MV-4-11 (cell line): Measurements from ENCODE around the gene ACD.

Experiments used
- DNase-seq: peaks from one replicate; lab custom pipeline; 2025; lab: John Stamatoyannopoulos, UW

Gene ACD

DNA sequence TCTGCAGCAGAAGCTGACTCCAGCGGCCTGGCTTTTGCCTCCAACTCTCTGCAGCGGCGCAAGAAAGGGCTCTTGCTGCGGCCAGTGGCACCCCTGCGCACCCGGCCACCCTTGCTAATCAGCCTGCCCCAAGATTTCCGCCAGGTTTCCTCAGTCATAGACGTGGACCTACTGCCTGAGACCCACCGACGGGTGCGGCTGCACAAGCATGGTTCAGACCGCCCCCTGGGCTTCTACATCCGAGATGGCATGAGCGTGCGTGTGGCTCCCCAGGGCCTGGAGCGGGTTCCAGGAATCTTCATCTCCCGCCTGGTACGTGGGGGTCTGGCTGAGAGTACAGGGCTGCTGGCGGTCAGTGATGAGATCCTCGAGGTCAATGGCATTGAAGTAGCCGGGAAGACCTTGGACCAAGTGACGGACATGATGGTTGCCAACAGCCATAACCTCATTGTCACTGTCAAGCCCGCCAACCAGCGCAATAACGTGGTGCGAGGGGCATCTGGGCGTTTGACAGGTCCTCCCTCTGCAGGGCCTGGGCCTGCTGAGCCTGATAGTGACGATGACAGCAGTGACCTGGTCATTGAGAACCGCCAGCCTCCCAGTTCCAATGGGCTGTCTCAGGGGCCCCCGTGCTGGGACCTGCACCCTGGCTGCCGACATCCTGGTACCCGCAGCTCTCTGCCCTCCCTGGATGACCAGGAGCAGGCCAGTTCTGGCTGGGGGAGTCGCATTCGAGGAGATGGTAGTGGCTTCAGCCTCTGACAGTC is 2.0 kb upstream of the ACD start:
- DNase-seq, result no peak

DNA sequence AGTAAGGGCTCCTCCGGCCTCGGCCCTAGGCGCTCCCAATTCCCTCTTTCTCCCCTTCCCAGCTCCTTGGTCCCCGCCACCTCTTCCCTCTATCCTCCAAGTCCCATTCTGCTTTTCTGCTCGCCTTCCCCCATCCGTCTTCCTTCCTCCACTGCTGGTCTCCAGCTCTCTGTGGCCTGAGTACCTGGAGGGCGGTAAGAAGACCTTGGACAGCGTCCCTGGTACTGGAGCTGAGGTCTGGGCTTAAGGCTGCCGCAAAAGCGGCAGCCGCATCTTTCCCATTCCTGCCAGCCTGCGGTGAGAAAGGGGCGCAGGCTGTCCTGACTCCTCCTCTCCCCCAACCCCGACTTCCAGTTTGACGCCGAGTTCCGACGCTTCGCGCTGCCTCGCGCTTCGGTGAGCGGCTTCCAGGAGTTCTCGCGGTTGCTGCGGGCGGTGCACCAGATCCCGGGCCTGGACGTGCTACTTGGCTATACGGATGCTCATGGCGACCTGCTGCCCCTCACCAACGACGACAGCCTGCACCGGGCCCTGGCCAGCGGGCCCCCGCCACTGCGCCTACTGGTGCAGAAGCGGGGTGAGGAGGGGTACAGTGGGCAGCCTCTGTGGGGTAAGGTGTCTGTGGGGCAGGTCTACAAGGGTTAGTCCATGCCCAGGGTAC is 1.2 kb upstream of the ACD start:
- peak; percentile 32 for DNase-seq

DNA sequence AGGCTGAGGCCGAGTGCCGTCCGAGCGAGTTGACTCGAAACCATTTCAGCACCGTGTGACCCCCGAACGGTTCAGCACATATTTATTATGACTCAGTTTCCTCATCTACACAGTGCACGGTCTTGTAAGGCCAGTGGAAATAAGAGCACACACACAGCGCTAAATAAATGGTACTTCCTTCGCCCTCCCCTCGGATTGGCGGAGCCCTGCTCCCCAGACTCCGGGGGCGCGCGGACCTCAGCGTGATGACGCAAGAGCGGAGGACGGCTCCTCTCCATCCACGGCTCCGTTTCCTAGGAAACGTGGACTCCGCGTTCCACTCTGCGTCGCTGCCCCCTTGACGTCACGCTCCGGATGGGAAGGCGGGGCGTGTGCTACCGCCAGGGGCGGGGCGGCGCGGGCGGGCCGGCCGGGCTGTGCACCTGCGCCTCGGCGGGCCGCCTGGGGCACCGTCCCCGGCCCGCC is 536 bp upstream of the ACD start, which contains the start of gene PARD6A:
TSS of gene PARD6A (plus strand) at position 397 of the 465 bp plus-strand sequence. CDS start 79 bp downstream, outside the sequence.
- DNase-seq, result peak; percentile 97

DNA sequence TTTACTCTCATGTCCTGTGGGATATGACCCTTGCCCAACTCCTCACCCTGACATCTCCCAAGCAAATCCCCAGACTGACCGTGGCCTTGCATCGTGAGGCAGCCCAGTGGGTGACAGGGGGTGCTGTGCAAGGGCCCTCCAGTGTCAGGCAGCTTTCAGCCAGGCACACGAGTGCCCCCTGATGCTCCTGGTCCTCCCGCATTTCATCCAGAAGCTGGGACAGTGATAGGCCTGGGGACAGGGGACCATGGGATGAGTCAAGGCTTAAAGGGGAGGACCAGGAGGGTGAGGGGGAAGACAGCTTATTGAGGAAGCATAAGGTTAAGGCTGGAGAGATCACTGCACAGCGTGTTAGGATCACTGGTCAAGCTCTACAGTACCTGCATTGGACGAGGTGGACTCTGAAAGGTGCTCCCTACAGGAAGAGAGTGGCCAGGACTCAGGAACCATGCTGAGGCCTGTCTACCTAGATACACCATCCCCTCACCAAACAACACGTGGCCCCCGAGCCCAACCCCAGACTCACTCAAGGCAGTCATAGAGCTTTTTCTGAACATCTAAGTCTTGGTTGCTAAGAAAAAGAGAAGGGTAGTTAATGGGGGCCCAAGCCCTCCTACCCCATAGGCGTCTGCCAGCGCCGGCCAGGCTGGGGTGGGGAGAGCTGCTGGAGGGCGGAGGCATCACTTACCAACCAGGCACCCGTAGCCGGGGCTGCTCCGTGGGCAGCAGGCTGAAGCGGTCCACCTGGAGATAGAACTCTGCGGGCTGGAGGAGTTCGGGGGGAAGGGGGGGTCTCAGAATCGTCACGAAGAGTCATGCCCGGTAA is 998 bp downstream of the ACD start:
- no peak for DNase-seq

DNA sequence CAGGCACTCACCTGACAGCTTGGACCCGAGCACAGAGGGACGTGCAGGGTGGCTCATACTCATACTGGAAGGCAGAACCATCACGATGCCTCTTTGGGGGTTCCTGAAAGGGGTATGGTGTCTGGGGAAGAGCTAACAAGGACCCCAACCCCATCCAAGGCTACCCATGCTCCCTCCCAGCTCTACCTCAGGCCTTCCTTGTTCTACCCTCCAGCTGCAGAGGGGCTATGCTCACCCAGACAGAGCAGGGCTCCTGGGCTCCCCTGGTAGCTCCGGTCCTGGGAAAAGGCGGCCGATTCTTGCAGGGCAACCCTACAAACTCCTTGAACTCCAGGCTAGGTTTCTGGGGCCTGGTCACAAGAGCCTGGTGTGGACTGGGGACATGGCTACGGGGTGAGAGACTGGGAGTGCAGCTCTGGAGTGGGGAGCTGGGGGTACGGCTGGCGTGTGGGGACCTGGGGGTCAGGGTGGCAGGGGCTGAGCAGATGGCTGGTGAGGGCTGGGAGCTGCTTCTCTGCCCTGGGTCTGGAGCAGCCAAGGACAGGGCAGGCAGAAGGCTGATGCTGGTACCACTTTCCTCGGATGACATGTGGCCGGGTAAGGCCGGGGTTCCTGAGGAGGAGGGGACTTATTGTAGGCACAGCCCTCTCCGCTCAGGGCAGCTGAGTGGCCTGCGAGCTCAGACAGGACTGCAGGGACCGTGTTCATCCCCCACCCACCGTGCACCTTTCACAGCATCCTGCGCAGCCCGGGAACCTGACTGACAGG is 2.1 kb downstream of the ACD start:
- no peak for DNase-seq

DNA sequence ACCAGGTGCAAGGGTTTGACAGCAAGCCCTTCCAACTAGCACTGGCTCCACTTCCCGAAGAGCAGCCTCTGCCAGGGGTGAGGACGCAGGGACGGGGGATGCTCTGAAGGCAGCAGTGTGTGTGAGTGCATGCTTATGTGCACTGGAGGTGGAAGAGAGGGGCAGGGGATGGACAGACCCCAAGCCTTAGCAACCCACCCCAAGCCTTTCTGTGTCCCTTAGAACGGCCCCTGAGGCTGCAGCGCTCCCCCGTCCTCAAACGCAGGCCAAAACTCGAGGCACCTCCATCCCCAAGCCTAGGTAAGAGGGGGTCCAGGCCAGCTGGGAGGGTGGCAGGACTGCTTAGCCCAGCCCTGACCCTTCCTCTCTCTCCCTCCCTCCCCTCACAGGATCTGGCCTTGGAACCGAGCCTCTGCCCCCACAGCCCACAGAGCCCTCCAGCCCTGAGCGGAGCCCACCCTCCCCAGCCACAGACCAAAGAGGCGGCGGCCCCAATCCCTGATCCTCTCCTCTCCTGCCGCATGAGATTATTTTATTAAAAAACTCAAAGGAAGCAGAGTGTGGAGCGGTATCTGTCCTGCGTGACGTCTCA is 2.9 kb downstream of the ACD start:
- no peak for DNase-seq

DNA sequence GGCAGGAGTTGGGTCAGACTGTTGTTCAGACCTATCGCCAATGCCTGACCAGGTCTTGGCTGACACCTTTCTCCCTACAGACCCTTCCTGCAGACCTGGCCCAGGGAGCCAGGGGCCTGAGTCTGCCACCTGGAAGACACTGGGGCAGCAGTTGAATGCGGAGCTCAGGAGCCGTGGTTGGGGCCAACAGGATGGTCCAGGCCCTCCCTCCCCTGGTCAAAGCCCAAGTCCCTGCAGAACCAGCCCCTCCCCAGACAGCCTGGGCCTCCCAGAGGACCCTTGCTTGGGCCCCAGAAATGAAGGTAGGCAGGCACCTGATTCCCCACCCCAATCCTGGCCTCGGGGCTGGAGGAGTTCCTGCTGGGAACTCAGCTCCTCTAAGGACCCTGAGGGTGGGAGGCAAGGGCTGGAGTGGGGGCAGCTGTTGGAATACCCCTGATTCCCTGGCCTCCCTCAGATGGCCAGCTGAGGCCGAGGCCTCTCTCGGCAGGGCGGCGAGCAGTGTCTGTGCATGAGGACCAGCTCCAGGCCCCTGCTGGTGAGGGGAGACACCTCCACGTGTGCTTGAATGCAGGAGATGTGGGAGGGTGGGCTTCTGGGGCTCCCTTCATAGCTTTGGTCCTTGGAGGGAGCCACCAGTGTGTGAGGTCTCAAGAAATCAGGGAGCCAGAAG is 3.6 kb downstream of the ACD start:
- DNase-seq, result no peak

DNA sequence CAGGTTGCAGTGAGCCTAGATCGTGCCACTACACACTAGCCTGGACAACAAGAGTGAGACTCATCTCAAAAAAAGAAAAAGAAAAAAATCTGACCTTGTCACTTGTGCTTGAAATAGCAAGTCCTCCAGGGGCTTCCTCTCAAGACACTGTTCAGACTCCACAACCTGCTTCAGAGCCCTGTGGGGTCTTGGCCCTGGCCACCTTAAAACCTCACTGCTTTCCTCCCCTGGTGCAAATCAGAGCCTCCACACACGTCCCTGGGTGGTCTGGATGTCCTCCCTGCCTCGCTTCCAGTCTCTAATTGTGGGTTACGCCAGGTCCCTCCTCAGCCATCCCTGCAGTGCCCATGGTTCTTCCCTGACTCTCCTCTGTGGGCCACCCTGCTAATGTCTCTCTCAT is 4.7 kb downstream of the ACD start:
- DNase-seq, result no peak

DNA sequence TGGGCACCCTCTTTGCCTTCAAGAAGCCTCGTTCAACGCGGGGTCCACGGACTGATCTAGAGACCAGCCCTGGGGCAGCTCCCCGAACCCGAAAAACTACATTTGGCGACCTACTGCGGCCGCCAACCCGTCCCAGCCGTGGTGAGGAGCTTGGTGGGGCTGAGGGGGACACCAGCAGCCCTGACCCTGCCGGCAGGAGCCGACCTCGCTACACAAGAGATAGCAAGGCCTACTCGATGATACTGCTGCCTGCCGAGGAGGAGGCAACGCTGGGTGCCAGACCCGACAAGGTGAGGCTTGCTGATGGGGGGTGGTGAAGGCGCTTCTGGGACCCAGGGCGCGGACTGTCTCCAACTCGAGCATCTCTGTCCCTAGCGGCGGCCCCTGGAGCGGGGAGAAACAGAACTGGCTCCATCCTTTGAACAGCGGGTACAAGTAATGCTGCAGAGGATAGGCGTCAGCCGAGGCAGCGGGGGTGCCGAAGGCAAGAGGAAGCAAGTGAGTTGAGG is 5.6 kb downstream of the ACD start:
- no peak for DNase-seq

DNA sequence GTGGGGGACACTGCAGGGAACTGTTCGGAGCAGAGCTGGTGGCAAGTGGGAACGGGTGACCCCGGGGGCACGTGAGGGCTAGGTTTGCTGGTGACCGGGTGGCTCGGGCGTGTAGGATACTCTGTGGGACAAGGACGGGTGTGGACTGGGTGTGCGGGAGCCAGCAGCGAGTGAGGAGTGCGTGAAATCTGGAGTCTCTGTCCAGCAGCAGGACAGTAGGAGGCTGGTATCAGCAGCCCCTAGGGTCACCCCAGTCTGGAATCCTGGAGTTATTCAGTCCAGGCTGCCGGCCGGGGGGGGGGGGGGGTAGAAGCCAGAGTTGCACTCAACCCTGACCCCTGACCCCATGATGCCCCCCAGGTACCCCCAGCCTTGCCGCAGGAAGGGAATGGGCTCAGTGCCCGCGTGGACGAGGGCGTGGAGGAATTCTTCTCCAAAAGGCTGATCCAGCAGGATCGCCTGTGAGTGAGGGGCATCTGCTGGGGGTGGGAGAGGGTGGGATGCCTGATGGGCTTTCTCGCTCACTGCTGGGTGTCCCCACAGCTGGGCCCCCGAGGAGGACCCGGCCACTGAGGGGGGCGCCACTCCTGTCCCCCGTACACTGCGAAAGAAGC is 6.2 kb downstream of the ACD start:
- DNase-seq, result no peak

DNA sequence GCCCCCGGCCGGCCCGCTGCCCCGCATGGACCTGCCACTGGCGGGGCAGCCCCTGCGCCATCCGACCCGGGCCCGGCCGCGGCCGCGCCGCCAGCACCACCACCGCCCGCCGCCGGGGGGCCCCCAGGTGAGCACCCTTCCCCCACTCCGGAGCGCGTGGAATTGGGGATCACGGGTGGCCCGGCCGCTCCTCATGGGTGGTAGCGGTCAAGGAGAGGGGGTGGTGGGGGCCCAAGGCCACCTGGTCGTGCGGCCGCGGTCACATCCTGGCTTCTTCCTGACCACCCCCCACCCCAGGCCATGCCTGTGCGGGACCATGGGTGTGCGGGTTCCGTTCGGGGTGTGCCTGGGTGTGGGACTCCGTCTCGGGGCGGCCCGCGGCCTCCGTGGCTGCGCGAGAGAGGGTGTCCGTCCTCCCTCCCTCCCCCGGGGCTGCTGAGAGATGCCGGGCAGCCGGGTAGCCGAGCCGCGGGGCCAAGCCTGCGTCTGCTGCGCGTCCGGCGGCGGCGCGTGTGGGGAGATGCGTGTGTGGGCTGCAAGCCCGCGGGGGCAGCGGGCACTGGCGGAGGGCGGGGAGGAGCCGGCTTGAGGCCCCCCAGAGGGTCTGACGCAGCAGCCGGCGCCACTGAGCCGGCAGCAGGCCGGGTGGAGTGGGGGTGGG is 6.8 kb downstream of the ACD start:
- no peak for DNase-seq

DNA sequence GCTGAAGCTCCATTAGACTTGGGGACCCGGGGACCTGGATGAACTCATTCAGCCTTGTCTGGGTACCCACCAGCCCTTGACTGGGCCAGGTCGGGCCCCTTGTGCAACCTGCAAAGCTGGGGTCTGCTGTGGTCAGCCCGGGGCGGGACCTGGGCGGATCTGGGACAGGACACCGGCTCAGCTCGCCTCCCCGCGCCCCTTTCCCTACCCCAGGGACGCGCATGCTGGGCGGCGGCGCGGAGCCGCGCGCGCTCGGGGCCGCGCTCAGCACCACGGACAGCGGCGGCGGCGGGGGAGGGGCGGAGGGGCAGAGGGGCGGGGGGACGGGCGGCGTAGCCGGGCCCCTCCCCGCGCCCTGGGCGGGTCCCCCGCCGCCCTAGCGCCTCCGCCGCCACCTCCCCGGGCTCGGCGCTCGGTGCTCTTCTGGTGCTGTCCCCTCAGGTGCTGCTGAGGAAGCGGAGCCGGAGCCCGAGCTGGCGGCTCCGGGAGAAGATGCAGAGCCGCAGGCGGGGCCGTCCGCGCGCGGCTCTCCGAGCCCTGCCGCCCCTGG is 7.4 kb downstream of the ACD start:
- DNase-seq, result no peak

DNA sequence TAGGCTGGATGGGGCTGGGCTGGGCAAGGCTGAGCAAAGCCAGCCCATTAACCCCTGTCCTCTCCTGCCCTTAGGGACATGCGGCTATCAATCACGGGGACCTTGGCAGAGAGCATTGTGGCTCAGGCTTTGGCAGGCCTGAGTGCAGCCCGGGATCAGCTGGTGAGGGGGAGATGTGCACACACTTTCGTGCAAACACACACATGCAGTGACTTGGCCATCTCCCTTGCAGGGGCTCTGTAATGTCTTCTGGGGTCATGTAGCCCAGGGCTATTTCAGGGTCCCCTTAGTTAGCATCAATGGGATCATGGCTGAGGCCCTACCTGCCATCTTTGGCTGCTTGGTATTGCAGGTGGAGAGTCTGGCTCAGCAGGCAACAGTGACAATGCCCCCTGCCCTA is 8.2 kb downstream of the ACD start:
- DNase-seq, result no peak

DNA sequence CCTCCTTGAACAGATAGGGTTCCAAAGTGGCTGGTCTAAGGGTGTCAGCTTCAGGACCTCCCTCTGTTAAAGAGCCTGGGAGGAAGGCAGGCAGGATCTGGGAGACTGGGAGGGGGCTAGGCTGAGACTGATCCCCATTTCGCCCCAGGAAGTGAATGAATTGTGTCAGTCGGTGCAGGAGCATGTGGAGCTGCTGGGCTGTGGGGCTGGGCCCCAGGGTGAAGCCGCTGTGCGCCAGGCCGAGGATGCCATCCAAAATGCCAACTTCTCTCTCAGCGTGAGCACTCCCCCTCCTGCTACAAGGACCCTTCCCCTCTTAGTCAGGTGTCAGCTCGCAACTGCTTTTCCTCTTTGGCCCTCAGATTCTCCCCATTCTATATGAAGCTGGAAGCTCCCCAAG is 9.0 kb downstream of the ACD start:
- DNase-seq, result no peak

DNA sequence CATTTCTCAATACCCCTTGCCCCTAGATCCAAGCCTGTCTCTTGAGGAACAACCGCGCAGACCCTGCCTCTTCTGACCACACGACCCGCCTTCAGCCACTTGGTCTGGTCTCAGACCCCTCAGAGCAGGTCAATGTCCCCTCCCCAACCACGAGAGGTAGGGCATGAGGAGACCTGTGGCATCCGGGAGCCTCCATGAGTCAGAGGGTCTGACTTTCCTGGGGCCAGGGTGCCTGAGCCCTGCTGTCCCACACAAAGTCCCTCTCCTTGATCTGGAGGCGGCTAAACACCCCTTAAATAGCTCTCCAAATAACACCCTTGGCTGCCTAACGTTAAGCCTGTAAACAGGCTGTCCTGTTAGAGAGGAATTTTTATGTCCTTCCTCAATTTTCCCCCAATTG is 10.0 kb downstream of the ACD start:
- DNase-seq, result no peak

DNA sequence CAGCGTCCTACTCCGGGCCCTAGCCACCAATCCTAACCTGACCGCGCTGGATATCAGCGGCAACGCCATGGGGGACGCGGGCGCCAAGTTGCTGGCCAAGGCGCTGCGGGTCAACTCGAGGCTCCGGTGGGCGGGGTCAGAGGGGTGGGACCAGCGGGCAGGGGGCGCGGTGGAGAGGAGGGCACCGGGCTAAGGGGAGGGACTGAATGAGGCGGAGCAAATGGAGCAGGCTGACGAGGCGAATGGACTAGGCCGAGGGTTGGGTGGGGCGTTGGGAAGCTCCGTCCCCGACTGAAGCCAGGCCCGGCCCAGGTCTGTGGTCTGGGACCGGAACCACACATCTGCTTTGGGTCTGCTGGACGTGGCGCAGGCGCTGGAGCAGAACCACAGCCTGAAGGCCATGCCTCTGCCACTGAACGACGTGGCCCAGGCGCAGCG is 10.5 kb downstream of the ACD start:
- DNase-seq, result no peak

DNA sequence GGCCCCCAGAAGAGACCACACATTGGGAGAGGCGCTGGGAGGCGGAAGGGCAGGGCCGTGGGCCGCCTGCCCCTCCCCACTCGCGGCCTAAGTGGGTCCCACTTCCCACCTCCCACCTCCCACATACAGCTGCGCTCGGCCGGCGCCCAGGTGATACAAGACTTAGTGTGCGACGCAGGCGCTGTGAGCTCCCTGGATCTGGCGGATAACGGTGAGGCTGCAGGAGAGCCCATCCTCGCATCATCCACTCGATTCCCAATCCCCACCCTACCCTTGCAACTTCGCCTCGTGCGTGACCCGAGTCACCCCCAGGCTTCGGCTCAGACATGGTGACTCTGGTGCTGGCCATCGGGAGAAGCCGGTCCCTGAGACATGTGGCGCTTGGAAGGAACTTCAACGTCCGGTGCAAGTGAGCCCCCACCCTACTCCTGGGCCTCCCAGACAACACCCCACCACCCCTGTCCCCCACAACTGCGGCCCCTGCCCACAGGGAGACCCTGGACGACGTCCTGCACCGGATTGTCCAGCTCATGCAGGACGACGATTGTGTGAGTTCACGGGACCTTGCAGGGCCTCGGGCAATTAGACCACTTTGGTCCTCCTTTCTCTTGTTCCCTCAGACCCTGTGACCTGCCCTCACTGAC is 11.2 kb downstream of the ACD start:
- no peak for DNase-seq

DNA sequence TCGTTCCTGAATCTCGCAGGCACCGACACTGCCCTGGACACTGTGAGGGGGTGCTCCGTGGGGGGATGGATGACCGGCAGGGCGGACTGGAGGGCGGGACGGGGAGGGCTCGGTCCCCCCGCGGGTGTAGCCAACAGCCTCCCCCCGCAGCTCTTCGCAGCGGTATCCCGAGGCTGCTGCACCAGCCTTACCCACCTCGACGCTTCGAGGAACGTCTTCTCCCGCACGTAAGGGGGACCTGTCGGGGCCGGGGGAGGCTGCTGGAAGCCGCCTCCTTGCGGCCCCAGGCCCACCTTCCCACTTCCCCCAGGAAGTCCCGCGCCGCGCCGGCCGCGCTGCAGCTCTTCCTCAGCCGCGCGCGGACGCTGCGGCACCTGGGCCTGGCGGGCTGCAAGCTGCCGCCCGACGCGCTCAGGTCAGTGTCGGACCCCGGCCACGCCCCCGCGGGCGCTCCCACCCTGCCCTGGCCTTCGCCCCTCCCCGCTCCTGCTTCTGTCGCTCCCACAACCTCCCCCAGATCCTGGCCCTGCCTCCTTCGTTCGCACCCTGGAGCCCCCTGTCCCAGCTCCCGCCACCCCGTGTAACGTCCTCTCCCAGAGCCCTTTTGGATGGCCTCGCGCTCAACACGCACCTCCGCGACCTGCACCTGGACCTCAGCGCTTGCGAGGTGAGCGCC is 11.8 kb downstream of the ACD start:
- DNase-seq, result no peak
